Lower leg skin (tissue), 3 donors: ENCODE results near the gene TRMO.

Experiments
- POLR2A ChIP-seq, 2 donors: fragments of 450-650 bp; IDR thresholded peaks; one replicate each; pipeline ENCODE4 v1.6.1; 2016 to 2017; ENCODE audit warnings: antibody characterized with exemption in 2 of 2, mild to moderate bottlenecking in 1 of 2, moderate library complexity in 1 of 2
- TF ChIP-seq, protein P1 (sequence below), 3 donors: fragments of 450-650 bp; IDR thresholded peaks; one replicate each; pipeline ENCODE4 v1.5.1; 2016; ENCODE audit warnings: antibody characterized with exemption in 3 of 3, mild to moderate bottlenecking in 3 of 3, moderate library complexity in 2 of 3

- TF ChIP-seq, protein P1, sequence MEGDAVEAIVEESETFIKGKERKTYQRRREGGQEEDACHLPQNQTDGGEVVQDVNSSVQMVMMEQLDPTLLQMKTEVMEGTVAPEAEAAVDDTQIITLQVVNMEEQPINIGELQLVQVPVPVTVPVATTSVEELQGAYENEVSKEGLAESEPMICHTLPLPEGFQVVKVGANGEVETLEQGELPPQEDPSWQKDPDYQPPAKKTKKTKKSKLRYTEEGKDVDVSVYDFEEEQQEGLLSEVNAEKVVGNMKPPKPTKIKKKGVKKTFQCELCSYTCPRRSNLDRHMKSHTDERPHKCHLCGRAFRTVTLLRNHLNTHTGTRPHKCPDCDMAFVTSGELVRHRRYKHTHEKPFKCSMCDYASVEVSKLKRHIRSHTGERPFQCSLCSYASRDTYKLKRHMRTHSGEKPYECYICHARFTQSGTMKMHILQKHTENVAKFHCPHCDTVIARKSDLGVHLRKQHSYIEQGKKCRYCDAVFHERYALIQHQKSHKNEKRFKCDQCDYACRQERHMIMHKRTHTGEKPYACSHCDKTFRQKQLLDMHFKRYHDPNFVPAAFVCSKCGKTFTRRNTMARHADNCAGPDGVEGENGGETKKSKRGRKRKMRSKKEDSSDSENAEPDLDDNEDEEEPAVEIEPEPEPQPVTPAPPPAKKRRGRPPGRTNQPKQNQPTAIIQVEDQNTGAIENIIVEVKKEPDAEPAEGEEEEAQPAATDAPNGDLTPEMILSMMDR (IDR thresholded peaks at IDR 0.05) = no peak
- no peak for TF ChIP-seq POLR2A (IDR thresholded peaks at IDR 0.05)
Observed at GRCh38 chr9:97866300-97866699, 56.0 kb downstream of the TRMO start.
